ENCODE results near the gene KRT74. TPM values are rescaled to one million over a fixed set of nuclear protein-coding genes. Genes with fewer than 3 reads are reported as not detected.
A peak's percentile ranks its signal among the peaks of the same experiment; 100 is the strongest.

The KRT74 gene
- total and polyA plus RNA-seq, 4 experiments from 2014 or later = not detected

DNA sequence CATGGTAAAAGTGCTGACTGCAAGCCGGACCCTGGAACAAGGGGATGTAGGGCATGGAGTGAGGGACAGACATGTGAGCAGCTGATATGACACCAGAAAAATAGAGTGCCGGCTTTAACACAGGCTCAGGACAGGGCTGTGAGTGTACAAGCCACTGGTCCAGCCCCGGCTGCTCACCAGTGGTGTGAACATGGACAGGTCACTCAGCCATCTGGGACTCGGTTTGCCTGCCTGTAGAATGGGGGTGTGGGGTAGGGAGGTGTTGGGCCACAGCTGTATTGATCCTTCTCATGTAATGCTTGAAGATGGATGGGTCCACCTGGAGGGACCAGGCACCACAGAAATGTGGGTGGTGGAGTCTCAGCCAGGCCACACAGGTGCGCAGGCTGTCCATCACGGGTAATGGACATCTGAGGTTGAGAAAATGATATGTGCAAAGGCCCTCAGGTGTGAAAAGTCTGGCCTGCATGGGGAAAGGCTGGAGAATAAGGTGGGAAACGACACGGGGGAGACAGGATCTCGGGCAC, 10.6 kb upstream of the KRT74 start:
- no peaks in the 10 kb centered on the region for H3K27me3 Mint-ChIP-seq
- Histone ChIP-seq H3K27me3 (ENCODE audit: insufficient read depth, low read length) (no peaks in the 10 kb centered on the region), H3K27ac (ENCODE audit: low read depth, low read length) (no peak overlapping the region), H3K4me1 (ENCODE audit: insufficient read depth, low read length) (peaks cover 25% of the 10 kb centered on the region), H3K36me3 (ENCODE audit: insufficient read depth, low read length) (no peaks in the 10 kb centered on the region), H3K4me3 (ENCODE audit: low read length in 2 of 2) (no peak overlapping the region), H3K9me3 (ENCODE audit: control insufficient read depth in 1 of 2, low read length in 2 of 2) (no peaks in the 10 kb centered on the region)
- H3K9me3 Mint-ChIP-seq = no peaks in the 10 kb centered on the region
- DNase-seq = no peak
- CTCF ChIA-PET (ENCODE audit: partially characterized antibody) = interaction anchor here (0.8 to 17.5 kb wide), 13 partner anchors 10 to 426 kb away, joined by 3 to 317 read pairs (median 4); no protein-coding TSS in a partner anchor
- H3K27ac Mint-ChIP-seq = peak overlapping the region in 3 of 7 donors; percentile 82 to 94 (median 85)
- H3K4me3 Mint-ChIP-seq = no peak overlapping the region
- H3K36me3 Mint-ChIP-seq = no peaks in the 10 kb centered on the region
- intact Hi-C loops (cut with micrococcal nuclease) = loop anchor here (10.0 kb wide), 1 partner anchor 429 kb away; no protein-coding TSS in a partner anchor
- peaks cover 19 to 49% (median 27%) of the 10 kb centered on the region in 4 donors for H3K4me1 Mint-ChIP-seq
- POLR2A ChIA-PET (ENCODE audit: partially characterized antibody) = interaction anchor here (0.6 to 4.0 kb wide), 4 partner anchors 26 to 295 kb away, joined by 3 to 54 read pairs (median 8); no protein-coding TSS in a partner anchor

DNA sequence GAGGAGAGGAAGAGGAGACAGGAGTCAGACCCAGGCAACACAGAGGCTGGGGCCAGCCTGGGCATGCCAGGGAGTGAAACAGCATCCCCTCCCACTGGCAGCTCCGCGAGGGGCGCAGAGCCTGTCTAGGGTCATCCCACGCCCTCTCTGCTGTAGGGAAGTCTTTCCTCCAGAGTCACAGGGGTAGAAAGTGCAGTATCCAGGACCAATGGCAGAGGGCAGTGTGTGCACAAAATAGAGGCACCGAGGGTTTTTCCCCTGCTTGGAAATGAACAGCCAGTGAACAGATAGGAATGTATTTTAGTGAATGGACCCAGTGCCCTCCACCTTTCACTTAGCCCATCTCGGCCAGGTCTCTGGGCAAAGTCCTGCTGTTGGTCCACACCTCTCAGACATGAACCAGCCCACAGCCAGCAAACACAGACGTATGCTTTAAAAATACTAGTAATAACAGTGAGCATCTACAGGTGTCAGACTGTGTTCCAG, 9.4 kb upstream of the KRT74 start:
- no peak overlapping the region for H3K4me3 ChIP-seq (ENCODE audit: low read length in 2 of 2)
- no peak overlapping the region for H3K27ac ChIP-seq (ENCODE audit: low read depth, low read length)
- H3K4me1 ChIP-seq (ENCODE audit: insufficient read depth, low read length) = peaks cover 25% of the 10 kb centered on the region
- no peaks in the 10 kb centered on the region for H3K9me3 ChIP-seq (ENCODE audit: control insufficient read depth in 1 of 2, low read length in 2 of 2)
- intact Hi-C loops (cut with micrococcal nuclease) = loop anchor here (1.0 to 10.0 kb wide), 3 partner anchors 296 to 428 kb away; no protein-coding TSS in a partner anchor
- Mint-ChIP-seq H3K27ac (peak overlapping the region; percentile 8 to 95 (median 73)), H3K27me3 (no peaks in the 10 kb centered on the region), H3K9me3 (no peaks in the 10 kb centered on the region), H3K36me3 (no peaks in the 10 kb centered on the region), H3K4me1 (peaks cover 19 to 49% (median 27%) of the 10 kb centered on the region in 4 donors), H3K4me3 (peak overlapping the region in 2 of 8 donors; percentile 27 to 36)
- peak; percentile 52 to 64 (median 62) for DNase-seq
- no peaks in the 10 kb centered on the region for H3K36me3 ChIP-seq (ENCODE audit: insufficient read depth, low read length)
- no peaks in the 10 kb centered on the region for H3K27me3 ChIP-seq (ENCODE audit: insufficient read depth, low read length)
- ChIA-PET POLR2A (ENCODE audit: partially characterized antibody) (interaction anchor here (1.2 to 4.0 kb wide), 2 partner anchors 27 to 288 kb away, joined by 3 to 54 read pairs; no protein-coding TSS in a partner anchor), CTCF (ENCODE audit: partially characterized antibody) (interaction anchor here (0.9 to 17.5 kb wide), 13 partner anchors 11 to 403 kb away, joined by 3 to 317 read pairs (median 4); no protein-coding TSS in a partner anchor)

DNA sequence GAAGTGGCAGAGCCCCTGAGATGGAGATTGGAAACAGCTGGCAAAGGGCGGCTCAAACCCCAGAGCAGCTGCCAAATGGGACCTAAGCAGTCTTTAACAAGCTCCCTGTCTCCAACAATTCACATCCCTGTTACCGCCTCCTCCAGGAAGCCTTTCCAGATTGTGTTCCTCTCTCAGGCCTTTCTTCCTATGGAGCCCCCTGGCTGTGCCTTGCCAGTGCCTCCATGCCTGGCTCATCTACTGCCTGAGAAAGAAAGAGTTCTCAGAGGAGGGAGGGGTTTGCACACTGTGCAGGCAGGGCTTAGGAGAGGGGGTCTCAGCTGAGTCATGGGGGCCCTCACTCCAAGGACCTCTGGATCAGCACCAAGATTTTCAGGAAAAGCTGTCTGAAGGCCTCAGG, 8.8 kb upstream of the KRT74 start:
- intact Hi-C loops (cut with micrococcal nuclease) = loop anchor here (2.0 to 10.0 kb wide), 2 partner anchors 398 to 428 kb away; no protein-coding TSS in a partner anchor
- H3K36me3 ChIP-seq (ENCODE audit: insufficient read depth, low read length) = no peaks in the 10 kb centered on the region
- no peaks in the 10 kb centered on the region for H3K9me3 ChIP-seq (ENCODE audit: control insufficient read depth in 1 of 2, low read length in 2 of 2)
- no peaks in the 10 kb centered on the region for H3K27me3 ChIP-seq (ENCODE audit: insufficient read depth, low read length)
- CTCF ChIA-PET (ENCODE audit: partially characterized antibody) = interaction anchor here (1.0 to 17.5 kb wide), 8 partner anchors 10 to 404 kb away, joined by 3 to 317 read pairs (median 5); no protein-coding TSS in a partner anchor
- no peaks in the 10 kb centered on the region for H3K36me3 Mint-ChIP-seq
- no peaks in the 10 kb centered on the region for H3K27me3 Mint-ChIP-seq
- H3K4me3 Mint-ChIP-seq = no peak overlapping the region
- H3K4me1 ChIP-seq (ENCODE audit: insufficient read depth, low read length) = peaks cover 25% of the 10 kb centered on the region
- H3K9me3 Mint-ChIP-seq = no peaks in the 10 kb centered on the region
- H3K4me1 Mint-ChIP-seq = peaks cover 19 to 45% (median 27%) of the 10 kb centered on the region in 4 donors
- POLR2A ChIA-PET (ENCODE audit: partially characterized antibody) = interaction anchor here (1.1 kb wide), 1 partner anchor 297 kb away, joined by 3 read pairs; no protein-coding TSS in a partner anchor
- no peak overlapping the region for H3K27ac ChIP-seq (ENCODE audit: low read depth, low read length)
- DNase-seq = no peak
- H3K4me3 ChIP-seq (ENCODE audit: low read length in 2 of 2) = no peak overlapping the region
- peak overlapping the region in 1 of 7 donors; percentile 95 for H3K27ac Mint-ChIP-seq

DNA sequence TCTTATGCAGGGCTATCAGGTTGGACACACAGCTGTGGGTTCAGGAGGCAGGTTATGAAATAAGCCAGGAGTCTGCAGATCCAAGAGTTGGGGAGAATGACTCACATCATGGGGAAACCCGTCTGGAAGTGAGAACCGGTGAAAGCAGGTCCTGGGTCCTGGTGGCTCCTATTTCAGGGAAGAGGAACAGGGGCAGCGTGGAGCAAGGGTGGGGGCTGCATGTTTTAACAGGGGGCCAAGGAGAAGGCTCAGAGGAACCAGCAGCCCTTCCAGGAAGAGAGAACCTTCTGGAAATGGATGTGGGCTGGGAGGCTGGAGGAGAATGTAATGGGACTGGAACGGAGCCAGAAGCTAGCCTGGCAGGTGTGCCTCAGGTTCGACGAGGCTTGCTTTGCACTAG, 7.8 kb upstream of the KRT74 start:
- Mint-ChIP-seq H3K9me3 (no peaks in the 10 kb centered on the region), H3K4me1 (peaks cover 15 to 35% (median 19%) of the 10 kb centered on the region in 4 donors), H3K27me3 (peaks cover 0 to 1% of the 10 kb centered on the region in 2 donors), H3K36me3 (no peaks in the 10 kb centered on the region), H3K27ac (peak overlapping the region in 1 of 7 donors; percentile 33), H3K4me3 (no peak overlapping the region)
- intact Hi-C loops (cut with micrococcal nuclease) = loop anchor here (10.0 kb wide), 1 partner anchor 427 kb away; no protein-coding TSS in a partner anchor
- CTCF ChIA-PET (ENCODE audit: partially characterized antibody) = interaction anchor here (0.9 to 17.5 kb wide), 5 partner anchors 8 to 298 kb away, joined by 3 to 317 read pairs (median 4); partner anchors contain the start of gene KRT74
- no peak overlapping the region for H3K4me3 ChIP-seq (ENCODE audit: low read length in 2 of 2)
- no peak for DNase-seq
- no peaks in the 10 kb centered on the region for H3K9me3 ChIP-seq (ENCODE audit: control insufficient read depth in 1 of 2, low read length in 2 of 2)
- peaks cover 18% of the 10 kb centered on the region for H3K4me1 ChIP-seq (ENCODE audit: insufficient read depth, low read length)
- no peaks in the 10 kb centered on the region for H3K27me3 ChIP-seq (ENCODE audit: insufficient read depth, low read length)
- H3K36me3 ChIP-seq (ENCODE audit: insufficient read depth, low read length) = no peaks in the 10 kb centered on the region
- POLR2A ChIA-PET (ENCODE audit: partially characterized antibody) = interaction anchor here (1.1 kb wide), 1 partner anchor 298 kb away, joined by 3 read pairs; no protein-coding TSS in a partner anchor
- no peak overlapping the region for H3K27ac ChIP-seq (ENCODE audit: low read depth, low read length)

DNA sequence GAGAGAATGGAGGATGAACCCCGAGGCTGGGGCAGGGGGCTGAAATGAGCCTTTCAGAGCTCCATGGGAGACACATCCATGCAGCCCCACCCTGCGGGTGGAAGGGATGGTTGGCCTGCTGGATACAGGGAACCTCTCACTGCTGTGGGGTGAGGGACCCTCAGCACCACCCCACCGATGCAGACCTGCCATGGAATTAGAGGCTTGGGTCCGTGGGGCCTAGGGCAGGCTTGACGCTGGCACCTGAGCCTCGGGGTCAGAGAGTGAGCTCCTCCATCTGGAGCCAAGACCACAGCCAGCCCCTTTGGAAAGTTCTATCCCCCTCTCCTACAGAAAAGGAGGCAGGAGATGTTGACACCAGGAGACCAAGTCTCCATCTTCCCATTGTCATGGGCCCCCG, 7.4 kb upstream of the KRT74 start:
- intact Hi-C loops (cut with micrococcal nuclease) = loop anchor here (10.0 kb wide), 1 partner anchor 426 kb away; no protein-coding TSS in a partner anchor
- no peak overlapping the region for H3K4me3 Mint-ChIP-seq
- DNase-seq = no peak
- Histone ChIP-seq H3K4me1 (ENCODE audit: insufficient read depth, low read length) (peaks cover 15% of the 10 kb centered on the region), H3K27me3 (ENCODE audit: insufficient read depth, low read length) (no peaks in the 10 kb centered on the region), H3K27ac (ENCODE audit: low read depth, low read length) (no peak overlapping the region), H3K4me3 (ENCODE audit: low read length in 2 of 2) (no peak overlapping the region), H3K36me3 (ENCODE audit: insufficient read depth, low read length) (no peaks in the 10 kb centered on the region), H3K9me3 (ENCODE audit: control insufficient read depth in 1 of 2, low read length in 2 of 2) (no peaks in the 10 kb centered on the region)
- peaks cover 0 to 2% of the 10 kb centered on the region in 2 donors for H3K27me3 Mint-ChIP-seq
- ChIA-PET POLR2A (ENCODE audit: partially characterized antibody) (no interaction called here), CTCF (ENCODE audit: partially characterized antibody) (interaction anchor here (0.9 to 17.5 kb wide), 5 partner anchors 8 to 298 kb away, joined by 3 to 317 read pairs (median 4); partner anchors contain the start of gene KRT74)
- no peaks in the 10 kb centered on the region for H3K36me3 Mint-ChIP-seq
- H3K9me3 Mint-ChIP-seq = no peaks in the 10 kb centered on the region
- H3K27ac Mint-ChIP-seq = peak overlapping the region in 1 of 7 donors; percentile 84
- H3K4me1 Mint-ChIP-seq = peaks cover 11 to 31% (median 15%) of the 10 kb centered on the region in 4 donors

DNA sequence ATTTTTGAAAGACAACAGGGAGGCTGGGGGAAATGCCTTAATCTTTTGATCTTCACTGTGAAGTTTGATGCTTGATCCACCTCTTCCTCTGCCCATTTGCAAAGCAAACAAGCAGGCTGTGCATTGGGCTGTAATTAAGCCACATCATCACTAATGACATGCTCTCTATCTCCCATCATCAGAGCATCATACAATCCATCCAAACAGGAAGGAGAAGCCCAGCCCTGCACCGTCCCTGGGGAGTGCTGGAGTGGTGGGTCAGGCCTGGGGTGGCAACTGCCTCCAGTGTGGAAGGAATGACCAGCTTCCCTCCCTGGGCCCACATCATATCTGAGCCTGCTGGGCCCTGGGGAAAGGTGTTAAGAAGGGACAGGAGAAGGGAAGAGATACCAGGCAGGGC, 6.9 kb upstream of the KRT74 start:
- no peak overlapping the region for H3K4me3 ChIP-seq (ENCODE audit: low read length in 2 of 2)
- DNase-seq = no peak
- H3K36me3 ChIP-seq (ENCODE audit: insufficient read depth, low read length) = no peaks in the 10 kb centered on the region
- H3K4me3 Mint-ChIP-seq = no peak overlapping the region
- H3K9me3 ChIP-seq (ENCODE audit: control insufficient read depth in 1 of 2, low read length in 2 of 2) = no peaks in the 10 kb centered on the region
- POLR2A ChIA-PET (ENCODE audit: partially characterized antibody) = no interaction called here
- peaks cover 0 to 2% of the 10 kb centered on the region in 2 donors for H3K27me3 Mint-ChIP-seq
- H3K27ac ChIP-seq (ENCODE audit: low read depth, low read length) = no peak overlapping the region
- H3K27me3 ChIP-seq (ENCODE audit: insufficient read depth, low read length) = no peaks in the 10 kb centered on the region
- peaks cover 8 to 25% (median 10%) of the 10 kb centered on the region in 4 donors for H3K4me1 Mint-ChIP-seq
- intact Hi-C loops (cut with micrococcal nuclease) = loop anchor here (10.0 kb wide), 1 partner anchor 426 kb away; no protein-coding TSS in a partner anchor
- H3K27ac Mint-ChIP-seq = peak overlapping the region in 2 of 7 donors; percentile 71 to 84
- H3K9me3 Mint-ChIP-seq = no peaks in the 10 kb centered on the region
- H3K36me3 Mint-ChIP-seq = no peaks in the 10 kb centered on the region
- CTCF ChIA-PET (ENCODE audit: partially characterized antibody) = interaction anchor here (1.7 to 17.5 kb wide), 3 partner anchors 65 to 299 kb away, joined by 3 to 317 read pairs (median 165); no protein-coding TSS in a partner anchor
- H3K4me1 ChIP-seq (ENCODE audit: insufficient read depth, low read length) = peaks cover 10% of the 10 kb centered on the region

Data from CD4-positive, alpha-beta memory T cell (primary cell).